Kidney (tissue), 14 donors: ENCODE data around the gene MAD1L1. TPM values are rescaled to one million over a fixed set of nuclear protein-coding genes. Genes with fewer than 3 reads are reported as not detected.
A peak's percentile ranks its signal among the peaks of the same experiment; 100 is the strongest.

Experiments
- DNase-seq, 5 donors: peaks; one replicate each; pipeline ENCODE4 v3.0.0-alpha.2; 2013 to 2020
- FAIRE-seq: peaks from 2 replicates; lab custom pipeline; 2012; peaks lifted over from hg19 to GRCh38; lab: Jason Lieb, UNC
- H3K27ac ChIP-seq, 2 donors: one replicate each; pipeline ENCODE4 v1.7.0; 2013; ENCODE audit warnings: low read depth in 2 of 2, low read length in 2 of 2, inconsistent platforms in 1 of 2
- H3K27me3 ChIP-seq: one replicate; pipeline ENCODE4 v1.7.1; 2013; ENCODE audit warnings: low read length, inconsistent platforms; ENCODE audit not compliant: control insufficient read depth, insufficient read depth
- H3K36me3 ChIP-seq, 3 donors: one replicate each; pipeline versions ENCODE4 v1.7.0 to v1.7.1; 2013; ENCODE audit warnings: low read length in 3 of 3, control low read depth in 1 of 3, inconsistent platforms in 1 of 3; ENCODE audit not compliant: insufficient read depth in 3 of 3, control insufficient read depth in 2 of 3
- H3K4me1 ChIP-seq, 3 donors: one replicate each; pipeline versions ENCODE4 v1.7.0 to v1.7.1; 2013; ENCODE audit warnings: low read length in 3 of 3, inconsistent platforms in 1 of 3, low read depth in 1 of 3; ENCODE audit not compliant: control insufficient read depth in 2 of 3, insufficient read depth in 2 of 3
- H3K4me3 ChIP-seq, 3 donors: one replicate each; pipeline versions ENCODE4 v1.7.0 to v1.8.1; 2013; ENCODE audit warnings: low read length in 3 of 3, control low read depth in 1 of 3, inconsistent platforms in 1 of 3
- H3K9ac ChIP-seq, 3 donors: one replicate each; pipeline versions ENCODE4 v1.7.0 to v1.7.1; 2013; ENCODE audit warnings: low read length in 3 of 3, control low read depth in 1 of 3, inconsistent platforms in 1 of 3
- H3K9me3 ChIP-seq, 3 donors: one replicate each; pipeline versions ENCODE4 v1.7.0 to v1.7.1; 2013; ENCODE audit warnings: low read length in 3 of 3, control low read depth in 1 of 3, inconsistent platforms in 1 of 3; ENCODE audit not compliant: control insufficient read depth in 2 of 3, insufficient read depth in 1 of 3
- CTCF ChIP-seq: IDR thresholded peaks from 3 replicates; pipeline ENCODE4 v1.5.1; 2012; ENCODE audit warnings: mild to moderate bottlenecking, moderate library complexity, borderline replicate concordance; ENCODE audit not compliant: insufficient read depth; ENCODE audit errors: extremely low read depth
- intact Hi-C: fragments of 100-400 bp; cut with DNase I; formaldehyde crosslinking; loops from one replicate; pipeline ENCODE4 v1.11.1; 2022
- polyA plus RNA-seq: library from polyadenylated mRNA; stranded (reverse); fragments of 350-450 nt; fragmentation: Illumina TruSeq; extraction: RNeasy Lipid Tissue Mini Kit (QIAGEN cat#74804); gene quantifications from one replicate; pipeline ENCODE4 v1.2.3, GENCODE V29; 2014; ENCODE audit warnings: low read depth, low replicate concordance; ENCODE audit not compliant: insufficient read depth
- total RNA-seq: library from RNA; stranded (reverse); fragmentation: NEBNext Ultra II Directional; extraction: Animal tissue kit (Norgen Biotek cat#: 25700); gene quantifications from one replicate; pipeline ENCODE4 v1.2.1, GENCODE V29; 2021
- donor health status: control.
- donor health status: control.
- donor health status: control.
- donor health status: control.
- donor health status: control.
- donor health status: DM: yes; HTN: yes; CAD: no.
- donor health status: Normal renal cell carcinoma (clear cell type).

MAD1L1 gene
- total and polyA plus RNA-seq, 2 donors from 2014 or later, result 33.2 to 45.2 TPM

DNA sequence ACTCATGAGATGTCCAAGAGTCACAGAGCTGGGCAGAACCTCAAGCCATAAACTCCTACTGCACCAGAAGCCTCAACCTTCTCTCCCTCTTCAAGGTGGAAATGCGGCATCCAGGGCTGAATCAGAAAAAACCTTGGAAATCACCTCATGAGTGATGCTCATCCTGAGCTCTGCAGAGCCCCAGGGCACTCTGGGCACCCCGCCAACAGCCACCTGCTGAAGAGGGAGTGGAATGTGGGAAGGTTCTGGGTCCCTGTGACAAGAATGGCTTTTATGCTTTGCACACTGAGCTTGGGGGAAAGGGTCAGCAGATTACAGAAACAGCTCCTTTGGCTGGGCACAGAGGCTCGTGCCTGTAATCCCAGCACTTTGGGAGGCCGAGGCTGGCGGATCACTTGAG, 28.1 kb upstream of the MAD1L1 start:
- H3K27me3 ChIP-seq, result no peaks in the 10 kb centered on the region
- TF ChIP-seq CTCF, result no peak
- H3K27ac ChIP-seq, result no peak overlapping the region
- no peaks in the 10 kb centered on the region for H3K36me3 ChIP-seq
- peak in 3 of 5 donors; percentile 51 to 89 (median 65) for DNase-seq
- no peak overlapping the region for H3K9ac ChIP-seq
- intact Hi-C loops, result no loop called here
- no peak for FAIRE-seq
- H3K4me1 ChIP-seq, result no peaks in the 10 kb centered on the region
- H3K9me3 ChIP-seq, result no peaks in the 10 kb centered on the region
- H3K4me3 ChIP-seq, result no peak overlapping the region

DNA sequence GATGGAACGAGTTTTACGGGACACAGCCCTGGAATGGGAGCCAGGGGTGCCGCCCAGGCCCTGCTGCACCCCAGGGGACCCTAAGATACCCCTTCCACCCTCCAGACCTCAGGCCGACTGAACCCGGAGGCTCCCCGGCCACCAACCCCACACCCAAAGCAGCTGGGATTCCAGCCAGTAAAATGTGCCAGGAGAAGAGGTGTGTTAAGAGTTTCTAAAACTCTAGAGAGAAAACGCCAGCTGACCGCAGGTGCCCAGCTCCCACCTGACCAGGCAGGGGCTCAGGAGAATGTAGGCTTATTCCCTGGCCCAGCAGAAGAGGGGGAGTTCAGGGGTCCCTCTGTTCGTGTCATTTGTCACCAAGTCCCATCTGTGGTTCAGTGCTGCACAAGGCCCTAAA, 26.7 kb upstream of the MAD1L1 start:
- FAIRE-seq (no peak), DNase-seq (no peak)
- Histone ChIP-seq H3K4me3 (no peak overlapping the region), H3K27me3 (no peaks in the 10 kb centered on the region), H3K27ac (no peak overlapping the region), H3K36me3 (no peaks in the 10 kb centered on the region), H3K9me3 (no peaks in the 10 kb centered on the region), H3K9ac (no peak overlapping the region), H3K4me1 (no peaks in the 10 kb centered on the region)
- intact Hi-C loops, result no loop called here
- TF ChIP-seq CTCF, result no peak

GRCh38 chr7:2258661-2259365, 26.1 kb upstream of the MAD1L1 start:
- H3K9me3 ChIP-seq, result no peaks in the 10 kb centered on the region
- H3K4me1 ChIP-seq, result no peaks in the 10 kb centered on the region
- H3K4me3 ChIP-seq, result no peak overlapping the region
- TF ChIP-seq CTCF, result no peak
- no peak for DNase-seq
- intact Hi-C loops, result no loop called here
- H3K36me3 ChIP-seq, result no peaks in the 10 kb centered on the region
- H3K27ac ChIP-seq, result no peak overlapping the region
- no peak overlapping the region for H3K9ac ChIP-seq
- no peaks in the 10 kb centered on the region for H3K27me3 ChIP-seq
- FAIRE-seq, result no peak
